Omental fat pad (tissue), 4 donors: Measurements from ENCODE around the gene KIF18A. TPM values are rescaled to one million over a fixed set of nuclear protein-coding genes. Genes with fewer than 3 reads are reported as not detected.

ENCODE experiments used
- ATAC-seq: fragments of 150-250 bp; one replicate; pipeline ENCODE4 v1.9.1; 2016; ENCODE audit warnings: mild to moderate bottlenecking, moderate library complexity; ENCODE audit not compliant: low FRiP score
- DNase-seq: peaks from one replicate; pipeline ENCODE4 v3.0.0-alpha.2; 2019; ENCODE audit warnings: low spot score
- total RNA-seq, 4 donors: library from RNA; depleted of rRNA; stranded (reverse); fragments of >200 nt; gene quantifications; one replicate each; pipeline ENCODE4 v1.1.0, GENCODE V29; 2016
- TF ChIP-seq, protein P1 (sequence below), 3 donors: fragments of 450-650 bp; IDR thresholded peaks; one replicate each; pipeline ENCODE4 v1.5.1; 2016 to 2017; ENCODE audit warnings: antibody characterized with exemption in 3 of 3, mild to moderate bottlenecking in 3 of 3, moderate library complexity in 2 of 3

KIF18A gene
- total RNA-seq, 4 donors from 2014 or later = 0.25 to 1.7 (median 1.2) TPM

DNA sequence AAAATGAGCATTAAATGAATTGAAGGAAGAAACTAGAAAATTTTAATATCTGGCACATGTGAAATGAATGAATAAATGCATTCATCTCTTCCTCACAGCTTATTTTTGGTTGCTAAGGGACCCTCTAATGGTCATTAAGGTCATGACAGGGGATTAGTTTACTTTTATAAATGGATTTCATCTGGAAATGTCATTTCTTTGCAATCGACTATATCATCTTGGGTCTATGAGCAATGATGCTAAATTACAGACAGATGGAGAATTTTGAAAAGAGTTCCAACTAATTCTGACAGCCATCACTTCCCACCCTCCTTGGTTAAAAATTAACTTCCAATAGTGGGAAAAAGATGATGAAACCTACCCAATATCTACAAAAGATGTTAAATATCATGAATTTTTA is 98.0 kb downstream of the KIF18A start:
- no peak for DNase-seq
- ATAC-seq = no peak
- TF ChIP-seq, protein P1, sequence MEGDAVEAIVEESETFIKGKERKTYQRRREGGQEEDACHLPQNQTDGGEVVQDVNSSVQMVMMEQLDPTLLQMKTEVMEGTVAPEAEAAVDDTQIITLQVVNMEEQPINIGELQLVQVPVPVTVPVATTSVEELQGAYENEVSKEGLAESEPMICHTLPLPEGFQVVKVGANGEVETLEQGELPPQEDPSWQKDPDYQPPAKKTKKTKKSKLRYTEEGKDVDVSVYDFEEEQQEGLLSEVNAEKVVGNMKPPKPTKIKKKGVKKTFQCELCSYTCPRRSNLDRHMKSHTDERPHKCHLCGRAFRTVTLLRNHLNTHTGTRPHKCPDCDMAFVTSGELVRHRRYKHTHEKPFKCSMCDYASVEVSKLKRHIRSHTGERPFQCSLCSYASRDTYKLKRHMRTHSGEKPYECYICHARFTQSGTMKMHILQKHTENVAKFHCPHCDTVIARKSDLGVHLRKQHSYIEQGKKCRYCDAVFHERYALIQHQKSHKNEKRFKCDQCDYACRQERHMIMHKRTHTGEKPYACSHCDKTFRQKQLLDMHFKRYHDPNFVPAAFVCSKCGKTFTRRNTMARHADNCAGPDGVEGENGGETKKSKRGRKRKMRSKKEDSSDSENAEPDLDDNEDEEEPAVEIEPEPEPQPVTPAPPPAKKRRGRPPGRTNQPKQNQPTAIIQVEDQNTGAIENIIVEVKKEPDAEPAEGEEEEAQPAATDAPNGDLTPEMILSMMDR (IDR thresholded peaks at IDR 0.05) = no peak

GRCh38 chr11:28009388-28009787 is 98.6 kb downstream of the KIF18A start:
- TF ChIP-seq, protein P1 (IDR thresholded peaks at IDR 0.05) = no peak
- ATAC-seq = no peak
- no peak for DNase-seq

- no peak for DNase-seq
- no peak for ATAC-seq
- TF ChIP-seq, protein P1 (IDR thresholded peaks at IDR 0.05) = no peak
These were observed 104.3 kb downstream of the KIF18A start for GRCh38 chr11:28003615-28004014.

DNA sequence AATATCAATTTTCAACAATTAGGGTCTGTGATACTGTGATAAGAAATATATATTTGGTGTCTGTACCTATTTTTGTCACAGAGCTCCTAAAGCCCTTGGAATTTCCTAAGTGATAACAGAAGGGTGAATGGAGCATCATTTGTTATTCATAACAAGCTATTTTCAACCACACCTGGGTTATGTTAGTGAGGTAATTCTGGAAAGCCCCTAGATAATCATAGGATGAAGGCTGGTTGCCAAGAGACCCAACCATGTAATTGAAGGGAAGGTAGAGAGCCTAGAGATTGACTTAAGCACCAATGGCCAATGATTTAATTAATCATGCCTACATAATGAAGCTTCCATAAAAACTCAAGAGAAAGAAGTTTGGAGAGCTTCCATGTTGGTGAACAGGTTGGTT is 109.4 kb downstream of the KIF18A start:
- TF ChIP-seq, protein P1 (IDR thresholded peaks at IDR 0.05) = no peak
- DNase-seq (no peak), ATAC-seq (no peak)

GRCh38 chr11:27997344-27997743 is 110.6 kb downstream of the KIF18A start:
- TF ChIP-seq, protein P1 (IDR thresholded peaks at IDR 0.05) = no peak
- DNase-seq (no peak), ATAC-seq (no peak)

DNA sequence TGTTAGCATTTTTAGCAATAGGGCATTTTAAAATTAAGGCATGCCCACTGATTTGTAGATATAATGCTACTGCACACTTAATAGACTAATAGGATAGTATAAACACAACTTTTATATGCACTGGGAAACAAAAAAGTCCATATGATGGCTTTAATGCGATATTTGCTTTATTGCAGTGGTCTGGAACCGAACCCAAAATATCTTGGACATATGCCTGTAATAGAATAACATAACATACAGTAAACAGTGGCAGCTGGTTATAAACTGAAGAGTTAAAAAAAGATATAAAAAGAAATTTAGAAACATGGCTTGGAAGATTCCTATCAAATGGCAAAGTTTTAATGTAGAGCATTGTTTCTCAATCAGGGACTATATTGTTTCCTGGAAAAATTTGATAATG is 111.9 kb downstream of the KIF18A start:
- TF ChIP-seq, protein P1 (IDR thresholded peaks at IDR 0.05) = no peak
- ATAC-seq (no peak), DNase-seq (no peak)

GRCh38 chr11:27995083-27995482 is 112.9 kb downstream of the KIF18A start:
- ATAC-seq = no peak
- TF ChIP-seq, protein P1 (IDR thresholded peaks at IDR 0.05) = no peak

More at GRCh38 chr11:27995083-27995482, 112.9 kb downstream of the KIF18A start:
- DNase-seq = no peak
